ENCODE data around the gene IGFN1. TPM values are rescaled to one million over a fixed set of nuclear protein-coding genes. Genes with fewer than 3 reads are reported as not detected.

The IGFN1 gene
- total and polyA plus RNA-seq, 2 of the 4 experiments (the other 2 are of a cell fraction), result 0.05 TPM; not detected in 1

GRCh38 chr1:201228011-201228983 lies 37.7 kb downstream of the IGFN1 start (continued):
- TF ChIP-seq MXI1 (IDR thresholded peaks at IDR 0.05; ENCODE audit: borderline replicate concordance, low read depth, low read length), result no peak
- TF ChIP-seq RAD21 (IDR thresholded peaks at IDR 0.05; ENCODE audit: low read length), result no peak

- in situ Hi-C loops (cut with MboI; ENCODE audit: low sequenced_read_pairs), result loop anchor here (10.0 kb wide), 1 partner anchor 144 kb away; no protein-coding TSS in a partner anchor
- intact Hi-C loops (cut with micrococcal nuclease), result no loop called here
- Histone ChIP-seq H2AK5ac (ENCODE audit: low read depth, low read length) (no peak overlapping the region), H3K4me2 (ENCODE audit: low read depth, low read length) (no peak overlapping the region), H3K14ac (replicated peaks; ENCODE audit: low read depth, low read length) (no peak overlapping the region), H2BK5ac (ENCODE audit: low read depth, low read length, poor library complexity, severe bottlenecking) (no peak overlapping the region), H2AK9ac (replicated peaks; ENCODE audit: low read depth, low read length, poor library complexity) (no peak overlapping the region), H4K91ac (ENCODE audit: insufficient read depth, low read depth, low read length) (no peak overlapping the region), H4K5ac (ENCODE audit: low read depth, low read length) (no peak overlapping the region), H4K20me1 (ENCODE audit: insufficient read depth, low read length) (no peaks in the 10 kb centered on the region), H3K79me1 (ENCODE audit: low read depth in 1 of 2, low read length in 2 of 2) (no peaks in the 10 kb centered on the region), H3K27me3 (ENCODE audit: control insufficient read depth, insufficient read depth, low read length) (peaks cover 26% of the 10 kb centered on the region), H2AFZ (replicated peaks; ENCODE audit: low read length, poor library complexity) (no peak overlapping the region), H3K9ac (ENCODE audit: low read depth, low read length) (no peak overlapping the region), H3K9me3 (ENCODE audit: control insufficient read depth, insufficient read depth, low read length) (no peaks in the 10 kb centered on the region), H2BK120ac (ENCODE audit: low read depth, low read length) (no peak overlapping the region), H3K4ac (ENCODE audit: low read depth, low read length) (no peak overlapping the region), H3K23ac (ENCODE audit: low read depth, low read length) (no peak overlapping the region), H3K4me3 (ENCODE audit: insufficient read depth, low read depth, low read length) (no peak overlapping the region), H3K18ac (ENCODE audit: low read depth, low read length) (no peak overlapping the region), H4K8ac (ENCODE audit: low read depth in 2 of 2, low read length in 2 of 2) (no peak overlapping the region), H3K36me3 (ENCODE audit: control insufficient read depth, insufficient read depth, low read length) (no peaks in the 10 kb centered on the region), H3K4me1 (ENCODE audit: control insufficient read depth, insufficient read depth, low read length) (no peaks in the 10 kb centered on the region), H3K27ac (ENCODE audit: insufficient read depth, low read length) (no peak overlapping the region), H3K56ac (ENCODE audit: extremely low read depth, insufficient read depth, low read length) (no peak overlapping the region), H2BK15ac (ENCODE audit: low read depth, low read length) (no peak overlapping the region), H3K9me1 (ENCODE audit: insufficient read depth, low read length) (no peaks in the 10 kb centered on the region; the same call in 1 of the 2 replicates), H2BK20ac (ENCODE audit: low read depth, low read length) (no peak overlapping the region)
- ATAC-seq (ENCODE audit: low read depth), result no peak
- CTCF ChIA-PET, result no interaction called here
- POLR2A ChIA-PET (ENCODE audit: unreplicated experiment), result no interaction called here
- BruUV-seq (replicated peaks), result no TSS peak
- no peak for DNase-seq
- WGBS, 2 experiments (ENCODE audit: extremely low coverage in 2 of 2, insufficient read length in 1 of 2), result no CpG with 5 or more reads among the region's 4 CpGs
- dilution Hi-C loops (cut with HindIII; ENCODE audit: low sequenced_read_pairs, unreplicated experiment), result no loop called here
- TF ChIP-seq CTCF (conservative IDR thresholded peaks at IDR 0.05; ENCODE audit: low read depth, low read length) (no peak), BHLHE40 (IDR thresholded peaks at IDR 0.05; ENCODE audit: low read depth, low read length) (no peak), RFX5 (IDR thresholded peaks at IDR 0.05; ENCODE audit: low read depth, low read length) (no peak), RCOR1 (IDR thresholded peaks at IDR 0.05; ENCODE audit: insufficient replicate concordance, low read length) (no peak), CHD1 (IDR thresholded peaks at IDR 0.05; ENCODE audit: low read depth, low read length) (no peak), MXI1 (IDR thresholded peaks at IDR 0.05; ENCODE audit: borderline replicate concordance, low read depth, low read length) (no peak), FOS (IDR thresholded peaks at IDR 0.05; ENCODE audit: low read depth, low read length) (no peak), CEBPB (IDR thresholded peaks at IDR 0.05; ENCODE audit: low read depth, low read length) (no peak), NFE2L2 (IDR thresholded peaks at IDR 0.05; ENCODE audit: low read depth, low read length) (no peak), RAD21 (IDR thresholded peaks at IDR 0.05; ENCODE audit: low read length) (no peak), POLR2A (IDR thresholded peaks at IDR 0.05; ENCODE audit: low read depth, low read length) (no peak)
- TF ChIP-seq, protein P1, sequence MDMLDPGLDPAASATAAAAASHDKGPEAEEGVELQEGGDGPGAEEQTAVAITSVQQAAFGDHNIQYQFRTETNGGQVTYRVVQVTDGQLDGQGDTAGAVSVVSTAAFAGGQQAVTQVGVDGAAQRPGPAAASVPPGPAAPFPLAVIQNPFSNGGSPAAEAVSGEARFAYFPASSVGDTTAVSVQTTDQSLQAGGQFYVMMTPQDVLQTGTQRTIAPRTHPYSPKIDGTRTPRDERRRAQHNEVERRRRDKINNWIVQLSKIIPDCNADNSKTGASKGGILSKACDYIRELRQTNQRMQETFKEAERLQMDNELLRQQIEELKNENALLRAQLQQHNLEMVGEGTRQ (IDR thresholded peaks at IDR 0.05; ENCODE audit: low read depth, low read length), result no peak
Measured at GRCh38 chr1:201229095-201229494, 38.5 kb downstream of the IGFN1 start.
